ENCODE data around the gene EPAS1.

Gene EPAS1

DNA sequence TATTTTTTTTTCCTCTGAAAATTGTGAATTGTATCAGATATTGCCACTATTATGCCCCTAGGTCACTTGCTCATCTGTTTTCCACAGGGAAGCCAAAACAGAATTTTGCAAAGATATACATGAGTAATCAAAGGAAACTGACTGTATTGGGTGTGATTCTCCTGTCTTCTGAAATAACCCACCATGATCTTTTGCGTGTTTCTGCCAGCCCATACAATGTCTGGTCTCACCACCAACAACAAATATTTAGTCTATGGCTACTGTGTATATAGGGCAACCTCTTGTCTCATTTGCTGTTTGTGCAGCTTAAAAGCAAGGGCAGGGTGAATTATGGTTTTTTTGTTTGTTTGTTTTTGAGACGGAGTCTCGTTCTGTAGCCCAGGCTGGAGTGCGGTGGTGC lies 26.5 kb downstream of the EPAS1 start:
- H3K27ac ChIP-seq, result no peak overlapping the region
- TF ChIP-seq, protein P1, sequence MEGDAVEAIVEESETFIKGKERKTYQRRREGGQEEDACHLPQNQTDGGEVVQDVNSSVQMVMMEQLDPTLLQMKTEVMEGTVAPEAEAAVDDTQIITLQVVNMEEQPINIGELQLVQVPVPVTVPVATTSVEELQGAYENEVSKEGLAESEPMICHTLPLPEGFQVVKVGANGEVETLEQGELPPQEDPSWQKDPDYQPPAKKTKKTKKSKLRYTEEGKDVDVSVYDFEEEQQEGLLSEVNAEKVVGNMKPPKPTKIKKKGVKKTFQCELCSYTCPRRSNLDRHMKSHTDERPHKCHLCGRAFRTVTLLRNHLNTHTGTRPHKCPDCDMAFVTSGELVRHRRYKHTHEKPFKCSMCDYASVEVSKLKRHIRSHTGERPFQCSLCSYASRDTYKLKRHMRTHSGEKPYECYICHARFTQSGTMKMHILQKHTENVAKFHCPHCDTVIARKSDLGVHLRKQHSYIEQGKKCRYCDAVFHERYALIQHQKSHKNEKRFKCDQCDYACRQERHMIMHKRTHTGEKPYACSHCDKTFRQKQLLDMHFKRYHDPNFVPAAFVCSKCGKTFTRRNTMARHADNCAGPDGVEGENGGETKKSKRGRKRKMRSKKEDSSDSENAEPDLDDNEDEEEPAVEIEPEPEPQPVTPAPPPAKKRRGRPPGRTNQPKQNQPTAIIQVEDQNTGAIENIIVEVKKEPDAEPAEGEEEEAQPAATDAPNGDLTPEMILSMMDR (conservative IDR thresholded peaks at IDR 0.05), result no peak
- TF ChIP-seq ZFX (IDR thresholded peaks at IDR 0.05), result no peak

DNA sequence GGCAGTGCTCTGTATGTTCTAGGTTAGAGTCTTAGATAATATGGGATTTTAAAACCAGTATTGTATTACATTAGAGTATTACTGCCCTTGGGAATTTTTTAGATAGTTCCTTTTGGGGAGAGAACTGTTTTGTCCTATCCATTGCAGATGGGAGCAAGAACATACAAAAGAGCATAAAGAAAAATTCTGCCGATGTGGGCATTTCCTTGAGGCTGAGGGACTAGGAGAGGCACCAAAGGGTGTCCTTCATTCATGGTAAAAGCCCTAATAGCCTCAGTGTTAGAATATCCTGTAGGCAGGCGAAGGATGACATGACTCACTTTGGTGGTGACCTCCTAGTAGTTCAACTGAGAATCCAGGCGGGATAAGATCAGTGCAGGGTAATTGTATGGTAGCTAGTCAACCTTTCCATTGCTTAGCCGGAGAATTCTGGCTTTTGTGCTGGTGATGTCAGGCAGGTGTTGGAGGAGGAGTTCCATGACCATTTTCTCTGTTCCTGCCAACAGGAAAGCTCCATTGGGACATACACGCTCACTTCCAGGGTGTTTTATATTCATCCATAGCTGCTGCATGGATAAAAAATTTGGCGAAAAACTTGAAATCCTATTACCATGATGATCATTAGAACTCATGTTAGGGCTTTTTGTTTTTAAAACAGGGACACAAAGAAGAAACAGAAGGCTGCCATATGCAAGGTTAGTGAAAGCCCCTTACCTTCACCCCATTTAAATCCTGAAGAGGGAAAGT lies 28.1 kb downstream of the EPAS1 start:
- no peak overlapping the region for H3K27ac ChIP-seq
- TF ChIP-seq, protein P1 (conservative IDR thresholded peaks at IDR 0.05), result no peak
- TF ChIP-seq ZFX (IDR thresholded peaks at IDR 0.05), result no peak

DNA sequence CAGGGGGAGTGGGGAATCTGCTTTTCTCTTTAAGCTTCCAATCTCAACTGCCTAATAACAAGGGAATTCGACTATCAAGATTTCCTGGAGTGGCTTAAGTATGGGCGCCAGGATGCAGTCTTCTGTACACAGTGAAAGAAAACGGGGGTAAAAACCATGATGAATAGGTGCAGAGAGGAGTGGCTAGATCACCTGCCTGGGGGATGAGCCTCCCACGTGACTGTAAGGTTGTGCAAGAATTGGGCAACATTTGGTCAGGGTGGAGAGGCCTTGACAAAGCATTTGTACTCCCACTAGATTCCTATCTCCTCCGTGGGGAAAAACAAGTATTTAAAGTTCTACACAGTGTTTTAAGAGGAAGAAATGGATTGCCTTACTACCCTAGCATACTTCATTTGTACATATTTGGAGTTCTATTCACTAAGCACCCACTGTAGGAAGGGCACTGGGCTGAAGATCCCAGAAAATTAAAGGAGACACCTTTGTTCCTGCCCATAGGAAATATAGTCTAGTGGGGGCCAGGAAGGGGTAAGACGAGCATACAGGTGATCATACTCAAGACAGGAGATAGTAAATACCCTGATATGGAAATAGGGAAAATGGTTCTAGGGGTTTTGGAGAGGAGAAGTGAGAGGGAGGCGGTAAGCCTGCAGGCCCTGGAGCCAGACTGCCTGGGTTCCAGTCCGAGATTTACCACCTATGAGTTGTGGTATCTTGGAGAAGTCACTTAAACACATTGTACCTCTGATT lies 29.2 kb downstream of the EPAS1 start:
- TF ChIP-seq, protein P1 (conservative IDR thresholded peaks at IDR 0.05), result no peak
- no peak for TF ChIP-seq ZFX (IDR thresholded peaks at IDR 0.05)
- no peak overlapping the region for H3K27ac ChIP-seq

DNA sequence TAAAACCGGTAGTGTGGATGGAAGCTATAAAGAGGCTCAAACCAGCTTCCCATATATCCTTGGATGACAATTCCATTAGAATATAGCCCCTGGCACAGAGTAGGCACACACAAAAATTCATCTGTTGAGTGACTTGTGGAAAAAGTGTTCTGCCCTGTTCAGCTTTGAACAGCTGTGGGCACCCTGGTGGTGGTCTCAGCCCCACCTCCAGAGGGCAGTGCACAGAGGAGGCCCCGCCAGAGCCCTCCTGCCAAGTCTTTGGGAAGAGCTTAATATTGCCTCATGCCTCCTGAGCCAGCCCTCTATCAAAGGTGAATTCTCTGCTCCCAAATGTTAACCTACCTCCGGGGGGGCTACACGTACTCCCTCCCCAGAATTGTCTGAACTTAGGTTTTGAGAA lies 30.4 kb downstream of the EPAS1 start:
- no peak for TF ChIP-seq ZFX (IDR thresholded peaks at IDR 0.05)
- TF ChIP-seq, protein P1 (conservative IDR thresholded peaks at IDR 0.05), result no peak; the same call in 1 of the 2 replicates
- H3K27ac ChIP-seq, result no peak overlapping the region

DNA sequence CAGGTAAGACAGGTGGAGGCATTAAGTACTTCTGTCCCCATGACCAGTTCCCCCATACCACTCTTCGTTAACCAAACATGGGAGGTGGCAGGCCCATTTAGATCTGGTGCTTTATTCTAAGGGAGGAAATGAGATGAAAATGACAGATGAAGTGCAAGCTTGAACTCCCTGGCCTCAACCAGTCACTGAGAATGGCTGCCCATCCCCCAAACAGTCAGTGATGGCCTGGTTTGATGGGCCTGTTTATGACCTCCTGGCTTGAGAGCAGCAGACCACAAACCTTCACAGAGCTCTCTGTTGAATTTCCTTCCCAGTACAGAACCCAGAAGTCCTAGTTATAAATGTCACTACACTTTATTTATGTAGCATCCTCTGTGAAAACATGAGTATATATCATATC lies 31.1 kb downstream of the EPAS1 start:
- no peak for TF ChIP-seq ZFX (IDR thresholded peaks at IDR 0.05)
- TF ChIP-seq, protein P1 (conservative IDR thresholded peaks at IDR 0.05), result no peak
- H3K27ac ChIP-seq, result no peak overlapping the region

DNA sequence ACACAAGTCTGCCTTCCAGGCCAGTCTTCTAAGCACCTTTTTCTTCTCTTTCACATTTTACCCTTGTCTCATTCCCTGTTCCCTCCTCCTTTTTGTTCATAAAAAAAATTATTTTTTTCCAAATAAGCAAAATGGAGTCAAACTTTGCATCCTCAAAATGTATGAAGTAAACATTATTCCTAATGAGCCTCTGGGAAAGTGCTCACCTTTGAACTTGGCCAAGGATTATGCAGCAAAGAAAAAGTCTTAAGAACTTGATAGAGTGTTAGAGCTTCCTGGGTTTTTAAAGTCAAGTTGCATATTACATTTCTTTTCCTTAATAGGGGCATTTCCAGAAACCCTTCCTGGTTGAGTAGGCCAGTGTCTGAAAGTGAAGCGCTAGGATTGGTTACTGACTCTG lies 31.6 kb downstream of the EPAS1 start:
- no peak for TF ChIP-seq ZFX (IDR thresholded peaks at IDR 0.05)
- TF ChIP-seq, protein P1 (conservative IDR thresholded peaks at IDR 0.05), result no peak
- H3K27ac ChIP-seq, result no peak overlapping the region

DNA sequence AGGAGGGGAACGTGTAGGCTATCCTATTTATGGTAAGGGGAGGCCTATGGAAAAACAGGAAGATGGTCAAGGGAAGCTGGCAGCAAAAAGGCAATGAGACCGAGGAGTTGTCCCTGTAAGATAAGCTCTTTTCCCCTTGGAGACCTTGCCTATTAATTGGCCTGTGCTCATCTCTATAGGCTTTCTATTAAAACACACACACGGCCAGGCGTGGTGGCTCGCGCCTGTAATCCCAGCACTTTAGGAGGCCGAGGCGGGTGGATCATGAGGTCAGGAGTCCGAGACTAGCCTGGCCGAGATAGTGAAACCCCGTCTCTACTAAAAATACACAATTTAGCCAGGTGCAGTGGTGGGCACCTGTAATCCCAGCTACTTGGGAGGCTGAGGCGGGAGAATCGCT lies 32.1 kb downstream of the EPAS1 start:
- H3K27ac ChIP-seq, result no peak overlapping the region
- no peak for TF ChIP-seq ZFX (IDR thresholded peaks at IDR 0.05)
- TF ChIP-seq, protein P1 (conservative IDR thresholded peaks at IDR 0.05), result no peak
